ENCODE measurements around the gene OTUD3. TPM values are rescaled to one million over a fixed set of nuclear protein-coding genes. Genes with fewer than 3 reads are reported as not detected.

OTUD3 gene, protein sequence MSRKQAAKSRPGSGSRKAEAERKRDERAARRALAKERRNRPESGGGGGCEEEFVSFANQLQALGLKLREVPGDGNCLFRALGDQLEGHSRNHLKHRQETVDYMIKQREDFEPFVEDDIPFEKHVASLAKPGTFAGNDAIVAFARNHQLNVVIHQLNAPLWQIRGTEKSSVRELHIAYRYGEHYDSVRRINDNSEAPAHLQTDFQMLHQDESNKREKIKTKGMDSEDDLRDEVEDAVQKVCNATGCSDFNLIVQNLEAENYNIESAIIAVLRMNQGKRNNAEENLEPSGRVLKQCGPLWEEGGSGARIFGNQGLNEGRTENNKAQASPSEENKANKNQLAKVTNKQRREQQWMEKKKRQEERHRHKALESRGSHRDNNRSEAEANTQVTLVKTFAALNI
- 1.9 and 2.1 TPM in 2 replicates for total RNA-seq

DNA sequence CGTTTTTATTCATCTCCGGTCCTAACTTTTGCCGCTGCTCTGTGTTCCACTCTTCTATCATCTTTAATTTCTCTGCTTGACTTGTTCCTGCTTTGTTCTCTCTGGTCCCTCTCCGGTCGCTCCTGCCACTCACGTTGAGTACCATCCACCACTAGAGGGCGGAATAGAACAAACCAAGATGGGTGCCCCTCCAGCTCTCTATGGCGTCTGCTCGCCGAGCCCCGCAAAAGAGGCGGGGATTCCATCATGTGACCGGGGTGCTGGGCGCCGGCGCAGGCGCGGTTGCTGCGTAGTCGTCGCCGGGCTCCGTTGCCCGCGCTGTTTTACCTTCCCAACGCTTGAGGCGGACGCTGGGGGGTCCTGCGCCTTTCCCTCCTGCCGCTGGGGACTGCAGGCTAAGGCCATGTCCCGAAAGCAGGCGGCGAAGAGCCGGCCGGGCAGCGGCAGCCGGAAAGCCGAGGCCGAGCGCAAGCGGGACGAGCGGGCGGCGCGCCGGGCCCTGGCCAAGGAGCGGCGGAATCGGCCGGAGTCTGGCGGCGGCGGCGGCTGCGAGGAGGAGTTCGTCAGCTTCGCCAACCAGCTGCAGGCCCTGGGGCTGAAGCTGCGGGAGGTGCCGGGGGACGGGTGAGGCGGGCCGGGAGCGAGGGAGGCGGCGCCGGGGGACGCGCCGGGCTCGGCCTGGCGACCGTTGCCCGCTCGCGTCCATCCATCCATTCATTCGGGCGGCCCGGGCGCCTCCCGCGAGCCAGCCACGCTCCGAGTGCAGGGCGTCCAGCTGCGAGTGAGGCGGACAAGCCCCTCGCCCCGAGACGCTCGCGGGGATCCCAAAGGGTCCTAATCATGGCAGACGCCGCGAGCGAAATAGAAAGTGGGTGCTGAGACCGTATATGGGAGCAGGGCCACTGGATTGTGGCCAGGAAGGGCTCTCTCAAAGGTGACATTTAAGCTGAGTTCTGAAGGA, at the start of gene OTUD3:
Gene OTUD3, plus strand, starts transcription at position 285 of the 961 bp plus-strand sequence. Its CDS starts 119 bp downstream, at position 404.

DNA sequence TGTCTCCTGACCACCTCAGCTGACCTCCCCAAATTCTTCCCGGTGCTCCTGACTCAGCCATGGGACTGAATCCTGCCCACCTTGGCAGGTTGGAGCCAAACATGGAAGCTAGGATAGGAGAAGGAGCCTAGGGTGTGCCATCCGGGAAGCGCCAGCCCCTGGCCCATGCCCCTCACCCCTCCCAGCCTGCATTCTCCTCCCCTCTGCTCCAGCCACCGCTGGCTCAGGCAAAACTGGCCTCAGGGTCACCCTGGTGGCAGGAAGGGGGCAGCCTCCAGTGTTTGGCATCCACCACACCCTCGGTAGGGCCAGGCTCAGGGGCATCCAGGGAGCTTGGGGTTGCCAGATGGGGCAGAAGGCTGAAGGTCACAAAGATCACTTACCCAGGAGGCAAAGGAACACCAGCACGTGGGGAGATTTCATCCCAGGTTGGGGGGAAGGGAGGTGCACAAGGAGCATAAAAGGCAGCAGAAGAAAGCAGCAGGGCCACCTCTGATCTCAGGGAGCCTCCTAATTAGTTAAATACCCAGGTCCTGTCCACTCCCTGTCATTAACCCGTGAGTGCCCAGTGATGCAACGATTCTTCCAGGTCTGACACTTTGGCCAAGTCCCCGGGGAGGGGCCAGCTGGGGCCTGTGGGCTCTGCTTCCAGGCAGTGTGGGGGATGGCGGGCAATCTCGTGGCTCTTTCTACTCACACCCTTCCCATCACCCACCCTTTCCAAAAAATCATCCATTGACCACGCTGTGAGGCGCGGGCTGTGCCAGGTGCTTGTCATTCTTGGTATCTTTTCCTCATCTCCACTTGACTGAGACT, 41.1 kb downstream of the OTUD3 start, which contains the start of gene PLA2G2E:
Gene PLA2G2E, minus strand, starts transcription at position 481 of the 816 bp plus-strand sequence. Its CDS starts 58 bp downstream, at position 423.

Other genes starting within 250 kb of the OTUD3 start
- gene NBL1, start 238.1 kb upstream of the OTUD3 start, total RNA-seq, result 88.3 and 288 TPM in 2 replicates
- not detected in 2 replicates for gene HTR6, start 217.5 kb upstream of the OTUD3 start, total RNA-seq
- gene TMCO4, start 82.5 kb upstream of the OTUD3 start, total RNA-seq, result 8.6 and 9.5 TPM in 2 replicates
- not detected in 2 replicates for gene RNF186, start 67.1 kb upstream of the OTUD3 start, total RNA-seq
- not detected in 2 replicates for gene PLA2G2E, start 41.2 kb downstream of the OTUD3 start, total RNA-seq
- not detected in 2 replicates for gene PLA2G2A, start 97.2 kb downstream of the OTUD3 start, total RNA-seq
- gene PLA2G5, start 187.8 kb downstream of the OTUD3 start, total RNA-seq, result not detected in 2 replicates
- gene PLA2G2D, start 237.1 kb downstream of the OTUD3 start, total RNA-seq, result not detected in 2 replicates

All from mesangial cell (primary cell).